Lung (tissue), 12 donors: ENCODE results near the gene DGKA. TPM values are rescaled to one million over a fixed set of nuclear protein-coding genes. Genes with fewer than 3 reads are reported as not detected.
"Not testable (repeated sequence)": the region's sequence is repeated elsewhere in the genome, so short reads cannot be mapped to it uniquely, and the experiment has no call there.

Experiments used
- ATAC-seq: fragments of 200-7000 bp; cut with Tn5 transposase; one replicate; pipeline ENCODE4 v1.9.1; 2020; ENCODE audit warnings: moderate number of reproducible peaks; ENCODE audit not compliant: insufficient read depth, low FRiP score
- DNase-seq, 3 donors: peaks; one replicate each; pipeline ENCODE4 v3.0.0-alpha.2; 2013 to 2017
- H3K27ac ChIP-seq, 2 donors: one replicate each; pipeline ENCODE4 v1.5.1; 2013; ENCODE audit warnings: mild to moderate bottlenecking in 2 of 2, moderate library complexity in 2 of 2, control low read depth in 1 of 2, inconsistent platforms in 1 of 2, low read depth in 1 of 2, low read length in 1 of 2
- H3K27me3 ChIP-seq, 3 donors: one replicate each; pipeline ENCODE4 v1.5.1; 2013; ENCODE audit warnings: low read length in 2 of 3; ENCODE audit not compliant: control insufficient read depth in 3 of 3, insufficient read depth in 3 of 3
- H3K36me3 ChIP-seq, 4 donors: one replicate each; pipeline ENCODE4 v1.5.1; 2013; ENCODE audit warnings: low read length in 4 of 4, mild to moderate bottlenecking in 1 of 4, moderate library complexity in 1 of 4; ENCODE audit not compliant: control insufficient read depth in 4 of 4, insufficient read depth in 4 of 4
- H3K4me1 ChIP-seq, 5 donors: one replicate each; pipeline ENCODE4 v1.5.1; 2013; ENCODE audit warnings: low read length in 5 of 5, mild to moderate bottlenecking in 2 of 5, moderate library complexity in 1 of 5; ENCODE audit not compliant: control insufficient read depth in 5 of 5, insufficient read depth in 5 of 5
- H3K4me3 ChIP-seq: one replicate; pipeline ENCODE4 v1.5.1; 2013; ENCODE audit warnings: mild to moderate bottlenecking, control low read depth, moderate library complexity
- H3K9ac ChIP-seq, 2 donors: one replicate each; pipeline ENCODE4 v1.5.1; 2013; ENCODE audit warnings: low read length in 2 of 2, control low read depth in 1 of 2; ENCODE audit not compliant: insufficient read depth in 1 of 2
- H3K9me3 ChIP-seq, 4 donors: one replicate each; pipeline ENCODE4 v1.5.1; 2013; ENCODE audit warnings: low read length in 3 of 4, mild to moderate bottlenecking in 1 of 4, moderate library complexity in 1 of 4; ENCODE audit not compliant: control insufficient read depth in 4 of 4, insufficient read depth in 3 of 4
- WGBS, 2 donors: extraction: QIAGEN DNeasy Blood & Tissue Kit; methylation state at CpG; one replicate each; pipeline ENCODE4 v1.1.7; 2013; 5-methylcytosine and 5-hydroxymethylcytosine counted together
- polyA plus RNA-seq, 2 donors: library from polyadenylated mRNA; stranded (reverse); fragments of 200-250 nt; gene quantifications; one replicate each; pipeline ENCODE4 v1.2.1, GENCODE V29; 2013
- total RNA-seq, 2 donors: library from RNA; depleted of rRNA in 1 of 2; stranded (reverse); fragments of >200 nt in 1 of 2; gene quantifications; one replicate each; pipeline ENCODE4 v1.2.1, GENCODE V29; 2014 to 2021
- TF ChIP-seq, protein P1 (sequence below): IDR thresholded peaks from 2 replicates; pipeline ENCODE4 v1.5.1; 2012; ENCODE audit warnings: mild to moderate bottlenecking; ENCODE audit errors: control extremely low read depth, extremely low read depth
- donor health status: control.
- donor health status: control.
- donor health status: Bipolar disorder and iron deficiency.
- donor health status: healthy.
- donor health status: DM: yes; HTN: yes; CAD: no.

DGKA gene
- total and polyA plus RNA-seq, 4 donors: 19.3 to 41.1 (median 30.8) TPM

DNA sequence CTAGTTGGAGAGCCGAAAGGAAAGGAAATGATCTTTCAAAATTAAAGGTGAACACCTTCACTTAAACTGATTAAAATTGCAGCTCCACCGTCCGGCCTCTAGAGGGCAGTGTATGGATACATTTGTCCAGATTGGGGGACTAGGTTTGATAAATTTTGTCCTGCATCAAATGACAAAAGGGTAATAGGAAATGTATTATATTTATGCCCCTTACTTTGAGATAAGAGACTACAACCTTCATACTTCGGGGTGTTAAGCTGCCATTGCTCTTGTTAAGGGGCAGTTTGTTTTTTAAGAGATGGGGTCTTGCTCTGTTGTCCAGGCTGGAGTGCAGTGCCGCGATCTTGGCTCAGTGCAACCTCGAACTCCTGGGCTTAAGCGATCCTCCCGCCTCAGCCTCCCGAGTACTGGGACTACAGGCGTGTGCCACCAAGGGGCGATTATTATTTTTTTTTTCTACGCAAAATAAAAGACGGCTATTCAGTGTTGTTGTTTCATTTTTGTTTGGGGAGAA, 65.3 kb downstream of the DGKA start:
- peak; percentile 63 to 85 (median 84) for DNase-seq
- WGBS, 2 donors: 25 to 30% methylated on average over 14 of the region's 14 CpGs
- Histone ChIP-seq H3K9ac (peak overlapping the region in 1 of 2 donors; percentile 30), H3K4me1 (peaks cover 0 to 16% (median 2%) of the 10 kb centered on the region in 5 donors), H3K27ac (peak overlapping the region in 1 of 2 donors; percentile 77), H3K4me3 (no peak overlapping the region), H3K9me3 (no peaks in the 10 kb centered on the region), H3K36me3 (peaks cover 16 to 25% (median 19%) of the 10 kb centered on the region in 4 donors), H3K27me3 (no peaks in the 10 kb centered on the region)
- TF ChIP-seq, protein P1, sequence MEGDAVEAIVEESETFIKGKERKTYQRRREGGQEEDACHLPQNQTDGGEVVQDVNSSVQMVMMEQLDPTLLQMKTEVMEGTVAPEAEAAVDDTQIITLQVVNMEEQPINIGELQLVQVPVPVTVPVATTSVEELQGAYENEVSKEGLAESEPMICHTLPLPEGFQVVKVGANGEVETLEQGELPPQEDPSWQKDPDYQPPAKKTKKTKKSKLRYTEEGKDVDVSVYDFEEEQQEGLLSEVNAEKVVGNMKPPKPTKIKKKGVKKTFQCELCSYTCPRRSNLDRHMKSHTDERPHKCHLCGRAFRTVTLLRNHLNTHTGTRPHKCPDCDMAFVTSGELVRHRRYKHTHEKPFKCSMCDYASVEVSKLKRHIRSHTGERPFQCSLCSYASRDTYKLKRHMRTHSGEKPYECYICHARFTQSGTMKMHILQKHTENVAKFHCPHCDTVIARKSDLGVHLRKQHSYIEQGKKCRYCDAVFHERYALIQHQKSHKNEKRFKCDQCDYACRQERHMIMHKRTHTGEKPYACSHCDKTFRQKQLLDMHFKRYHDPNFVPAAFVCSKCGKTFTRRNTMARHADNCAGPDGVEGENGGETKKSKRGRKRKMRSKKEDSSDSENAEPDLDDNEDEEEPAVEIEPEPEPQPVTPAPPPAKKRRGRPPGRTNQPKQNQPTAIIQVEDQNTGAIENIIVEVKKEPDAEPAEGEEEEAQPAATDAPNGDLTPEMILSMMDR: peak; percentile 72
- peak; percentile 56 for ATAC-seq

DNA sequence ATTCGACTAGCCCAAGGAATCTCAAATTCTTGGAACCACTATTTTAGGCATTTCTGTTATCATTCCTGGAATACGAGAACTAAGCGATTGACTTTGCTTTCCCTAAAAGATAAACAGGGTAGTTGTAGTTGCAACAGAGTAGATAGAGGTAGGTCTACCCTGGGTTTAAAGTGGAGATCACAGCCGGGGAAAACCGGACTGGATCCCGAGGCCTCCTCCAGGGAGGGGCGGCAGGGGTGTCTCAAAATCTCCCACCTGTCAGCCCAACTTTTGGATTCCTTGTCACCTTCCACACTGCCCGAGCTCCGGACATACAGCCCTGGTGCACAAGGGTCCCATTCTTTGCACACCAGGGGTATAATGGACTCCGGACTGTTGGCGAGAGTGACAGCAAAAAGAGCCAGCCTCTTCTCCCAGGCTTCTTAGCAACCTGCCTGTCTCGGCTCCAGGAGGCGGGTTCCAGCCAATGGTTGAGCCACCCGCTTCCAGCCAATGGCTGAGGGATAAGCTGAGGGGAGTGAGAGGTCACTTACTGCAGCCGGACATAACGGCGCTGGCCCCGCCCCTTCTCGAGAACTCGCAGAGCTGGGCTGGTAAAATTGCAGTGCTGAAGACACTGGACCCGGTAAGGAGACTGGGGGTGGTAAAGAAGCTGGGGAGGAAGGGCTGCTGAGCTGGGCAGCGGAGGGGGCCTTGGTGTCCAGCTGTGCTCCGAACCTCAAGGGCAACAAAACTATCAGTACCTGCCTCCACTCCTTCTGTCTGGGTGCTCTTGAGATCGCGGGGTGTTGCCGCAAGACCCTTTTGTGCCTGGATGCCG, 66.0 kb downstream of the DGKA start, which contains the start of gene SUOX:
SUOX (plus strand) TSS at position 562 of the 820 bp plus-strand sequence. CDS start 4,946 bp downstream, outside the sequence.
- DNase-seq: peak; percentile 98 to 99 (median 98)
- ATAC-seq: peak; percentile 100
- TF ChIP-seq, protein P1: no peak
- H3K4me3 ChIP-seq: peak within 1 kb of the TSS; percentile 68
- H3K9me3 ChIP-seq: no peaks in the 10 kb centered on the region
- peak within 1 kb of the TSS; percentile 77 to 85 for H3K27ac ChIP-seq
- peaks cover 0 to 16% (median 4%) of the 10 kb centered on the region in 5 donors for H3K4me1 ChIP-seq
- H3K9ac ChIP-seq: peak within 1 kb of the TSS; percentile 50 to 76
- no peaks in the 10 kb centered on the region for H3K27me3 ChIP-seq
- WGBS, 2 donors: 1 to 2% methylated on average over 27 of the region's 27 CpGs
- H3K36me3 ChIP-seq: peaks cover 14 to 22% (median 15%) of the 10 kb centered on the region in 4 donors

DNA sequence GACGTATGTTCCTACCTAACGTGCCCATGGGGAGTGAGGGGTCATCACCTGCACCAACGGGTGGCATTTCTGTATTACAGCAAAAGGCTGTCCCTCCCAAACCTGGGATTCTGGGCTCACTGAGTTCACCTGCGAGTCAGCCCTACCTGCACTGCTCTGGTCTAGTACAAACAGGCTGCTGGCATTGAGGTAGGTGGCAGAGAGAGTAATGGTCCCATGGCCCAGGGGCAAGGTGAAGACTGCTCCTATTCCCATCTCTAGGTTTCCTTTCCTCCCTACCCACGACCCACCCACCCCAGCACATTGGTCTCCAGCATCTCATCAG, 66.5 kb downstream of the DGKA start:
- Histone ChIP-seq H3K36me3 (peaks cover 9 to 22% (median 12%) of the 10 kb centered on the region in 4 donors), H3K4me3 (peak overlapping the region; percentile 68), H3K9me3 (no peaks in the 10 kb centered on the region), H3K9ac (peak overlapping the region; percentile 50 to 76), H3K27ac (peak overlapping the region; percentile 73 to 85), H3K27me3 (no peaks in the 10 kb centered on the region), H3K4me1 (peaks cover 0 to 16% (median 5%) of the 10 kb centered on the region in 5 donors)
- TF ChIP-seq, protein P1: no peak
- ATAC-seq (no peak), DNase-seq (peak in 1 of 3 donors; percentile 30)
- WGBS, 2 donors: 2 to 3% methylated on average over 5 of the region's 5 CpGs

DNA sequence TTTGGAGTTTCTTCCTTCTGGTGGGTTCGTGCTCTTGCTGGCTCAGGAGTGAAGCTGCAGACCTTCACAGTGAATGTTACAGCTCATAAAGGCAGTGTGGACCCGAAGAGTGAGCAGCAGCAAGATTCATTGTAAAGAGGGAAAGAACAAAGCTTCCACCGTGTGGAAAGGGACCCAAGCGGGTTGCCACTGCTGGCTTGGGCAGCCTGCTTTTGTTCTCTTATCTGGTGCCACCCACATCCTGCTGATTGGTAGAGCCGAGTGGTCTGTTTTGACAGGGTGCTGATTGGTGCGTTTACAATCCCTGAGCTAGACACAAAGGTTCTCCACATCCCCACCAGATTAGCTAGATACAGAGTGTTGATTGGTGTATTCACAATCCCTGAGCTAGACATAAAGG, 68.6 kb downstream of the DGKA start:
- peaks cover 0 to 16% (median 5%) of the 10 kb centered on the region in 5 donors for H3K4me1 ChIP-seq
- ATAC-seq, H3K9me3 ChIP-seq, H3K27ac ChIP-seq, H3K9ac ChIP-seq, H3K27me3 ChIP-seq, DNase-seq, H3K4me3 ChIP-seq: not testable (repeated sequence)
- H3K36me3 ChIP-seq: peaks cover 0 to 25% (median 6%) of the 10 kb centered on the region in 4 donors
- WGBS, 2 donors: 76 to 79% methylated on average over 5 to 6 of the region's 6 CpGs

DNA sequence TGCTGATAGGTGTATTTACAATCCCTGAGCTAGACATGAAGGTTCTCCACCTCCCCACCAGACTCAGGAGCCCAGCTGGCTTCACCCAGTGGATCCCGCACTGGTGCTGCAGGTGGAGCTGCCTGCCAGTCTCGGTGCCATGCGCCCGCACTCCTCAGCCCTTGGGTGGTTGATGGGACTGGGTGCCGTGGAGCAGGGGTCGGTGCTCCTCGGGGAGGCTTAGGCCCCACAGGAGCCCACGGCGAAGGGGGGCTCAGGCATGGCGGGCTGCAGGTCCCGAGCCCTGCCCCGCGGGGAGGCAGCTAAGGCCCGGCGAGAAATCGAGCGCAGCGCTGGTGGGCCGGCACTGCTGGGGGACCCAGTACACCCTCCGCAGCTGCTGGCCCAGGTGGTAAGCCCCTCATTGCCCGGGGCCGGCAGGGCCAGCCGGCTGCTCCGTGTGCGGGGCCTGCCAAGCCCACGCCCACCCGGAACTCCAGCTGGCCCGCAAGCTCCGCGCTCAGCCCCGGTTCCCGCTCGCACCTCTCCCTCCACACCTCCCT, 69.1 kb downstream of the DGKA start:
- DNase-seq, H3K4me3 ChIP-seq, H3K9ac ChIP-seq, H3K27me3 ChIP-seq, ATAC-seq, H3K9me3 ChIP-seq, H3K27ac ChIP-seq: not testable (repeated sequence)
- Histone ChIP-seq H3K36me3 (peaks cover 0 to 23% (median 8%) of the 10 kb centered on the region in 4 donors), H3K4me1 (peaks cover 0 to 16% (median 5%) of the 10 kb centered on the region in 5 donors)
- WGBS, 2 donors: 93 to 98% methylated on average over 20 to 33 of the region's 33 CpGs
